HG03571 (cell line): ENCODE data around the gene NPBWR2.

Source experiments
- ATAC-seq: cut with Tn5 transposase; IDR thresholded peaks from one replicate; pipeline ENCODE4 v1.9.1; 2021; ENCODE audit not compliant: unreplicated experiment

NPBWR2 gene

GRCh38 chr20:64062276-64062595, 45.1 kb downstream of the NPBWR2 start:
- ATAC-seq: no peak

GRCh38 chr20:64058536-64058935, 48.8 kb downstream of the NPBWR2 start:
- no peak for ATAC-seq

GRCh38 chr20:64057628-64058498, 49.5 kb downstream of the NPBWR2 start:
- no peak for ATAC-seq

GRCh38 chr20:64056889-64057627, 50.3 kb downstream of the NPBWR2 start:
- no peak for ATAC-seq

- no peak for ATAC-seq
These were observed 50.8 kb downstream of the NPBWR2 start for GRCh38 chr20:64056639-64056888.

GRCh38 chr20:64055893-64056638, 51.3 kb downstream of the NPBWR2 start:
- ATAC-seq: no peak

GRCh38 chr20:64055396-64055892, 51.9 kb downstream of the NPBWR2 start:
- ATAC-seq: no peak

- ATAC-seq: no peak
These were observed 53.3 kb downstream of the NPBWR2 start for GRCh38 chr20:64053841-64054661.
